Vagina (tissue), 2 donors: ENCODE measurements around the gene CTPS2.

ENCODE experiments used
- CTCF ChIP-seq, 3 experiments: fragments of 450-650 bp in 2 of 3; fragments of 200-600 bp in 1 of 3; sonication (generic) in 1 of 3; IDR thresholded peaks; one replicate each; pipeline ENCODE4 v1.5.1; 2017 to 2019; ENCODE audit warnings: antibody characterized with exemption in 3 of 3, mild to moderate bottlenecking in 2 of 3, moderate library complexity in 2 of 3
- POLR2A ChIP-seq, 2 donors: fragments of 450-650 bp; IDR thresholded peaks; one replicate each; pipeline ENCODE4 v1.6.1; 2017; ENCODE audit warnings: antibody characterized with exemption in 2 of 2, mild to moderate bottlenecking in 2 of 2, moderate library complexity in 2 of 2
- POLR2AphosphoS5 ChIP-seq, 2 donors: sonication (generic); formaldehyde crosslinking; IDR thresholded peaks; one replicate each; pipeline ENCODE4 v1.9.0; 2017; ENCODE audit warnings: antibody characterized with exemption in 2 of 2, mild to moderate bottlenecking in 2 of 2, low read depth in 1 of 2; ENCODE audit not compliant: insufficient read depth in 1 of 2

DNA sequence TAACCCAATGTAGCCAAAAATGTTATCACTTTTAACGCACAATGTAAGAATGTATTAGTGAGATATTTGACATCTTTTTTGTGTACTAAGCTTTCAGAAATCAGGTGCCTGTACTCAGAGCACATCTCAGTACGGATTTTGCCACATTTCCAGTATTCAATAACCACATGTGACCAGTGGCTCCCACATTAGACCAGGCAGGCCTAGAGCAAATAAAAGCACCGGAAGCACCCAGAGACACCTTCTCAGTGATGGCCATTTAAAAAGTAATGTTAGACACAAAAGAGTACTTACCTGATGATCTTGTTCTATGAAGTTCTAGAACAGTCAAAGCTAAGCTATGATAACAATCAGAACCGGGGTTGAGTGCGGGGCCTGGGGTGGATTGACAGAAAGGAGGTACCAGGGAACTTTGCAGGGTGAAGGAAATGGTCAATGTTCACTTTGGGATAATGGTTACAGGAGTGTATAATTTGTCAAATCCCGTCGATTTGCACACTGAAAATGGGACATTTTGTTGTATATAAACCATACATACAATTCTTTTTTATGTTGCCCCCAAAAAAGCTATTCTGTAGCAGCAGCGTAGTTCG, 1.2 kb downstream of the CTPS2 start:
- TF ChIP-seq CTCF (IDR thresholded peaks at IDR 0.05) (no peak), POLR2AphosphoS5 (IDR thresholded peaks at IDR 0.05; ENCODE audit: insufficient read depth in 1 of 2, low read depth in 1 of 2) (no peak), POLR2A (IDR thresholded peaks at IDR 0.05) (no peak)
